ENCODE results near the gene PCF11.
A peak's percentile ranks its signal among the peaks of the same experiment; 100 is the strongest.

The PCF11 gene

DNA sequence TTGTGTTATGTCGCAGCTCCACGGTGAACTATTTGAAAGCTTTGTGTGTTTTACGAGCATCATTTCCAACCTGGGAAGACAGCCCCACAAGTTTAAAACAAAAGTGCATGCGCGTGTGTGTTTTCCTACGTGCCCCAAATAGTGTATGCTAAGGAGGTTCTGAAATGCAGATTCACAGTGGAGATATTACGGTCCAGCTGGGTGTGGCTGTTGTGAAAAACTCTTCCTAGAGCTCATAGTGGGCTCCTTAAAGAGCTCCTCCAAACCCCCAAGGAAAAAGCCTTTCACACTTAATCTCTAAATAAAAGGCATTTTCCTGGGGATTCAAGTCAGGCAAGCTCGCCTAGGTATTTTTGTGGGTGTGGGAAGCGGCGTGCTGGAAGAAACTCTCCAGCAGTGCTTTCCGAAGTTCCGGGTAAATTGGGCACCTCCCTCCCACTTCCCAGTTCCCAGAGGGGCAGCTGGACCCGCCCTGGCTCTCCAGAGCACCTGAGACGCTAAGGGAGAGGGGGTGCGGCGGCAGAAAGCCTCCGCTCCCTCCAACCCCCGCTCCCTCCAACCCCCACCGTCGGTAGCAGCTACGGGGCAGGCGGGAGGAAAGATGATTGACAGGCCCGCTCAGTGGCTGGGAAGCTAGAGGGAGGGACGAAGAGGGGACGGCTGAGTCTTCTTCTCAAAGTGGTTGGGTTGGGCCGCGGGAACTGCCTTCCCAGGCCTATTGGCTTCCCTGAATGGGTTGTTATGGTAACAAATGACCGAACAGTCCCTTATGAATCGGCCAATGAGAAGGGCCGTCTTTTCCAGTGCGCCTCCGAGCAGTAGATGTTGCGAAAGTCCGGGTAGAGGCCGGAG is 561 bp upstream of the PCF11 start:
- Histone ChIP-seq H3K9ac (ENCODE audit: low read depth, low read length) (peak overlapping the region; percentile 40), H3K9me3 (ENCODE audit: control insufficient read depth, insufficient read depth, low read length) (no peaks in the 10 kb centered on the region), H3K27me3 (ENCODE audit: control insufficient read depth, insufficient read depth, low read length) (no peaks in the 10 kb centered on the region), H3K4me1 (ENCODE audit: control insufficient read depth, insufficient read depth, low read length) (peaks cover 22% of the 10 kb centered on the region), H3K27ac (ENCODE audit: low read depth, low read length) (peak overlapping the region; percentile 87), H3K4me3 (ENCODE audit: low read depth, low read length) (peak overlapping the region; percentile 84), H3K36me3 (ENCODE audit: control insufficient read depth, insufficient read depth, low read length) (peaks cover 23% of the 10 kb centered on the region)

DNA sequence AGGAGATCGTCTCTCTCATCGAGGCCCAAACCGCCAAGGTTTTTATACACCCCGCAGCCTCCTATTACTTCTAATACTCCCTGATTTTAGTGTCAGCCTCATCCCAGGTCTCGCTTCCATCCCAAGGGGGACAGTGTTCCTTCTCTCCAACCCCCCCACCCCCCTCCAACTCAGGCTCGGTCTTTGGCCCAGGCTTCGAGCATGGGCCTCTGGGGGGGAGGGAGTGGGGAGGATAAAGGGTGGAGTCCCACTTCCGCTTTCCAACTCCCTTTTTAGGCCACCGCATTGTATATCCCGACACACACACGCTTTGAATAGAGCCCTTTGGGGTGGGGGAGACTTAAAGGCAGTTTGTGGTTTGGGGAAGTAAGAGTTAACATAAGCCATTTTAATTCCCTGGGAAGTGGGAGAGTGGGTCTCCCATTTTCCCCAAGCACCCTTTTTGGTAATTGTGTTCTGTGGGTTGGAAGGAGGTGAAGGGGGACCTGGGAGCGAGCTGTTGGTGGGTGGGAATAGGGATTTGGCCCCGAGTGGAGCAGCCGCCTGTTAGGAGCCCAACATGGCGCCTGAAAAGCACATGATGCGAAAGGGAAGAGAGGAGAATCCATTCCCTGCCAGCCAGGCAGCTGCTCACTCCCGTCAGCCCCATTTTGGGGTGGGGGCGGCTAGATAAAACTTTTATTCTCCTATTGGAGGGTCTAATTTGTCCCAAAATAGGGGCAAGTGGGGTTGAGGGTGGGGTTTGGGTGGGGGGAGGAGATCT is 844 bp downstream of the PCF11 start:
- Histone ChIP-seq H3K27ac (ENCODE audit: low read depth, low read length) (peak overlapping the region; percentile 98), H3K9ac (ENCODE audit: low read depth, low read length) (peak overlapping the region; percentile 96), H3K9me3 (ENCODE audit: control insufficient read depth, insufficient read depth, low read length) (no peaks in the 10 kb centered on the region), H3K4me3 (ENCODE audit: low read depth, low read length) (peak overlapping the region; percentile 100), H3K27me3 (ENCODE audit: control insufficient read depth, insufficient read depth, low read length) (no peaks in the 10 kb centered on the region), H3K4me1 (ENCODE audit: control insufficient read depth, insufficient read depth, low read length) (peaks cover 22% of the 10 kb centered on the region), H3K36me3 (ENCODE audit: control insufficient read depth, insufficient read depth, low read length) (peaks cover 28% of the 10 kb centered on the region)

DNA sequence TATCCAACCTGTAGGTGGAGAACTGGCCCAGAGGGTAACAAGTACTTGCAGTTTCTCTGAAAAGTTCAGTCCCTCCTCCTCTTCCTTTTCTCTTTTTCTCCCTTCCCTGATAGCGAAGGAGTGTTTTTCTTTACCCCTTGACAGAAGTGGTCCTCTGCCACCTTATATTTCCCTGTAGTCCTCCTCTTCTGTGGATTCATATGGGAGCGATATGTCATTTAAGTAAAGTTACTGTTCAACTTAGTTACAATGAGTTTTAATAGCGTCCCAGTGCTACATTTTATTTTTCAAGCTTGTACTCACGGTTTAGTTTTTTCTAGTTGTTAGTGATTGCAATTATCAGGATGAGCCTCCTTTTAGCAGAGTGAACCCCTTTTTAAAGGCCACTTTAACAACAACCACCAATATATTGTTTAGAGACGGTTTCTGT is 1.4 kb downstream of the PCF11 start:
- H3K27me3 ChIP-seq (ENCODE audit: control insufficient read depth, insufficient read depth, low read length), result no peaks in the 10 kb centered on the region
- H3K36me3 ChIP-seq (ENCODE audit: control insufficient read depth, insufficient read depth, low read length), result peaks cover 33% of the 10 kb centered on the region
- no peaks in the 10 kb centered on the region for H3K9me3 ChIP-seq (ENCODE audit: control insufficient read depth, insufficient read depth, low read length)
- H3K4me1 ChIP-seq (ENCODE audit: control insufficient read depth, insufficient read depth, low read length), result peaks cover 22% of the 10 kb centered on the region
- peak overlapping the region; percentile 96 for H3K9ac ChIP-seq (ENCODE audit: low read depth, low read length)
- H3K4me3 ChIP-seq (ENCODE audit: low read depth, low read length), result peak overlapping the region; percentile 100
- peak overlapping the region; percentile 98 for H3K27ac ChIP-seq (ENCODE audit: low read depth, low read length)

DNA sequence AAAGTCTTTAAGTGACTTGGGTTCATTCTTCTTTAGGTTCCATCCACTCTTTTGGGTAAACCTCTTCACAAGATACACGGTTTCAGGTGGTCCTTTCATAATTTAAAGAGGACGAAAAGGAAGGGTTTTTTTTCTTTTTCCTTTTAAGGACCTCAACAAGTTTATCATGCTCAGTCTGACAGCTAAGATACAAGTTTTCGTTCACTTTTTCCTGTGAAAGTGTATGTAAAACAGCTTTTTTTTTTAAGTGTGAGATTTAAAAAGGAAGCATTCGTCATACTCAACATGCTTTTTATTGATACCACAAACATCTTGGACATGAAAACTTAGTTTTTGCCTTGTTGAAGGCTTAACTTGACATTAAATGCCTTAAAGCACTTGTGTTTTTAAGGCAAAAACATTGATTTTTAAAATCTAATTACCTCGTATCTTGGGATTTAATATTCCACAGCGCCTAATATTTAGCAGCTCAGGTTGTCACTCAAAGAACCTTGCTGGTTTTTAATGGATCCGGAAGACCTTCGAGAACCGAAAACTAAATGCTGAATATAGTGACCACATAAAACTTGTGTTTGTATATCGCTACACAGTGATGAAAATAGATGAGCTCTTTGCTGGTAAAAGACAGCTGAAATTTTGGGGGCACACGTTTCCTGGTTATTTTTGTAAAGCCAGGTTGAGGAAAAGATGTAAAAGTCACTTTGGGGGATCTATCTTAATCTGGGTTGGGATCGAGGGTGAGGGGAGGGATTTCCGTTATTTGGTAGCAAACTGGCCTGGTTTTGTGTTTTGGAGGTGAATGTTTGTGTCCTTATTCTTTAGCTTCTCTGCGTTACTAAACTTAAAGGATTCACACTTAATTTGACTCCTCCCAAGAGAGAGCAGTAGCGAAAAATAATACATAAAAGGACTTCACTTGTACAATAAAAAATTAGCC is 2.3 kb downstream of the PCF11 start:
- peaks cover 22% of the 10 kb centered on the region for H3K4me1 ChIP-seq (ENCODE audit: control insufficient read depth, insufficient read depth, low read length)
- no peak overlapping the region for H3K27ac ChIP-seq (ENCODE audit: low read depth, low read length)
- peak overlapping the region; percentile 96 for H3K9ac ChIP-seq (ENCODE audit: low read depth, low read length)
- H3K27me3 ChIP-seq (ENCODE audit: control insufficient read depth, insufficient read depth, low read length), result no peaks in the 10 kb centered on the region
- peak overlapping the region; percentile 100 for H3K4me3 ChIP-seq (ENCODE audit: low read depth, low read length)
- no peaks in the 10 kb centered on the region for H3K9me3 ChIP-seq (ENCODE audit: control insufficient read depth, insufficient read depth, low read length)
- H3K36me3 ChIP-seq (ENCODE audit: control insufficient read depth, insufficient read depth, low read length), result peaks cover 41% of the 10 kb centered on the region

DNA sequence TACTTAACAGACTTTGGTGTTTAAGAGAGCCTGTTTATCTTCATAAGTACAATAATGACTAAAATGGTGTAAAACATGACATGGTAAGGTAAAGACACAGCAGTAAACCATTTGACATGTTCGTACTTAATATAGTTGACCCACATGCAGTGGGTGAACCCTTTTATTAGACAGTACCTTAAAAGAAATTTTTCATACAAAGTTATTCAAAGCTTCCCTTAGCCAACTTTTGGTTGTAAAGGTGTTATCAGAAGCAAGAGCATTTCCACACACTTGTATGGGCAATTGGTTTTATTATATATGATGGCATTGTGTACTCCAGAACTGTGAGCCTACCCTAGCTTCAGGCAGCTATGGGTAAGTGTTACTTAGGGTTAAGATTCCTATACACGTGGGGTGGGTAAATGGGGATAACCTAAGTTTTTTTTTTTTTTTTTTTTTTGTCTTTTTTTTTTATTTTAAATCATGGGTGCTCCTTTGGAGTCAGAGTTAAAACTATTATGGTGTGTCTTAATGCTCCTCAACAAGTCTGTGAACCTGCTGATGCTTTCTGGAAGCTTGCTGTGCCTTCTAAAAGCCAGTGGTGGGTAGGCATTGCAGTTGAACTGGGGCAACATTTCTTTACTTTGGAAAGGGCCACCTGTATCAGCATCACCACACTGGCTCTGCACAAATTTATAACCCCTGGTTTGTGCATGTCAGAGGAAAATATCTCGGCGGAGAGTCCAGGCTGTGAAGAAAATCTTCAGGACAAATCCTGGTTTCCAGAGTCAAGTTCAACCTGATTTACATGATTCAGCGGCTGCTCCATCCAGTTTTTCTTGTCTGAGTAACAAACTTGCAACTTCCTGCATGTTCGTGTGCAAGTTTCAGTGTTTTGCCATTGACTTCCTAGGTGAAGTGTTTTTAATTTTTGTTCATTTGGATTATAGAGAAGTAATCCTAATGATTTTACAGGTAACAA is 3.3 kb downstream of the PCF11 start:
- H3K9ac ChIP-seq (ENCODE audit: low read depth, low read length), result no peak overlapping the region
- H3K27ac ChIP-seq (ENCODE audit: low read depth, low read length), result no peak overlapping the region
- no peaks in the 10 kb centered on the region for H3K27me3 ChIP-seq (ENCODE audit: control insufficient read depth, insufficient read depth, low read length)
- H3K4me1 ChIP-seq (ENCODE audit: control insufficient read depth, insufficient read depth, low read length), result peaks cover 22% of the 10 kb centered on the region
- H3K4me3 ChIP-seq (ENCODE audit: low read depth, low read length), result peak overlapping the region; percentile 100
- no peaks in the 10 kb centered on the region for H3K9me3 ChIP-seq (ENCODE audit: control insufficient read depth, insufficient read depth, low read length)
- peaks cover 51% of the 10 kb centered on the region for H3K36me3 ChIP-seq (ENCODE audit: control insufficient read depth, insufficient read depth, low read length)

GRCh38 chr11:83161610-83162199 is 4.8 kb downstream of the PCF11 start:
- Histone ChIP-seq H3K4me3 (ENCODE audit: low read depth, low read length) (no peak overlapping the region), H3K36me3 (ENCODE audit: control insufficient read depth, insufficient read depth, low read length) (peaks cover 66% of the 10 kb centered on the region), H3K9ac (ENCODE audit: low read depth, low read length) (no peak overlapping the region)

GRCh38 chr11:83162377-83162776 is 5.4 kb downstream of the PCF11 start:
- no peaks in the 10 kb centered on the region for H3K27me3 ChIP-seq (ENCODE audit: control insufficient read depth, insufficient read depth, low read length)
- H3K4me1 ChIP-seq (ENCODE audit: control insufficient read depth, insufficient read depth, low read length), result peaks cover 22% of the 10 kb centered on the region
- H3K27ac ChIP-seq (ENCODE audit: low read depth, low read length), result no peak overlapping the region
- H3K9ac ChIP-seq (ENCODE audit: low read depth, low read length), result no peak overlapping the region
- peaks cover 73% of the 10 kb centered on the region for H3K36me3 ChIP-seq (ENCODE audit: control insufficient read depth, insufficient read depth, low read length)
- H3K4me3 ChIP-seq (ENCODE audit: low read depth, low read length), result no peak overlapping the region
- H3K9me3 ChIP-seq (ENCODE audit: control insufficient read depth, insufficient read depth, low read length), result no peaks in the 10 kb centered on the region

More at GRCh38 chr11:83161610-83162199, 4.8 kb downstream of the PCF11 start:
- H3K27ac ChIP-seq (ENCODE audit: low read depth, low read length), result no peak overlapping the region
- no peaks in the 10 kb centered on the region for H3K27me3 ChIP-seq (ENCODE audit: control insufficient read depth, insufficient read depth, low read length)
- no peaks in the 10 kb centered on the region for H3K9me3 ChIP-seq (ENCODE audit: control insufficient read depth, insufficient read depth, low read length)
- peaks cover 22% of the 10 kb centered on the region for H3K4me1 ChIP-seq (ENCODE audit: control insufficient read depth, insufficient read depth, low read length)

- H3K36me3 ChIP-seq (ENCODE audit: control insufficient read depth, insufficient read depth, low read length), result peaks cover 90% of the 10 kb centered on the region
Measured at GRCh38 chr11:83166193-83166866, 9.4 kb downstream of the PCF11 start.

GRCh38 chr11:83168756-83169155 is 11.8 kb downstream of the PCF11 start:
- peaks cover 97% of the 10 kb centered on the region for H3K36me3 ChIP-seq (ENCODE audit: control insufficient read depth, insufficient read depth, low read length)
- no peak overlapping the region for H3K27ac ChIP-seq (ENCODE audit: low read depth, low read length)
- H3K9ac ChIP-seq (ENCODE audit: low read depth, low read length), result no peak overlapping the region
- H3K4me1 ChIP-seq (ENCODE audit: control insufficient read depth, insufficient read depth, low read length), result no peaks in the 10 kb centered on the region
- H3K4me3 ChIP-seq (ENCODE audit: low read depth, low read length), result no peak overlapping the region
- no peaks in the 10 kb centered on the region for H3K27me3 ChIP-seq (ENCODE audit: control insufficient read depth, insufficient read depth, low read length)
- H3K9me3 ChIP-seq (ENCODE audit: control insufficient read depth, insufficient read depth, low read length), result no peaks in the 10 kb centered on the region

More at GRCh38 chr11:83166193-83166866, 9.4 kb downstream of the PCF11 start:
- Histone ChIP-seq H3K27ac (ENCODE audit: low read depth, low read length) (no peak overlapping the region), H3K27me3 (ENCODE audit: control insufficient read depth, insufficient read depth, low read length) (no peaks in the 10 kb centered on the region), H3K4me1 (ENCODE audit: control insufficient read depth, insufficient read depth, low read length) (0 out of 2 replicates have a peak, but pooled peaks cover under 1% of the 10 kb centered on the region), H3K9me3 (ENCODE audit: control insufficient read depth, insufficient read depth, low read length) (no peaks in the 10 kb centered on the region), H3K4me3 (ENCODE audit: low read depth, low read length) (no peak overlapping the region), H3K9ac (ENCODE audit: low read depth, low read length) (no peak overlapping the region)
